GM23338 (cell line): ENCODE measurements around the gene BCR. TPM values are rescaled to one million over a fixed set of nuclear protein-coding genes. Genes with fewer than 3 reads are reported as not detected.

Source experiments
- ATAC-seq: fragments of 200-7000 bp; cut with Tn5 transposase; 3 replicates; pipeline ENCODE4 v1.9.1; 2020
- DNase-seq: peaks from one replicate; pipeline ENCODE4 v3.0.0-alpha.2; 2015; ENCODE audit warnings: low spot score
- H2AFZ ChIP-seq: fragments of 200-600 bp; sonication (generic); 2 replicates; pipeline ENCODE4 v1.8.0; 2016; ENCODE audit warnings: antibody characterized with exemption, mild to moderate bottlenecking, moderate library complexity
- H3F3A ChIP-seq: fragments of 200-600 bp; sonication (generic); replicated peaks from 2 replicates; pipeline ENCODE4 v1.8.0; 2017; ENCODE audit warnings: antibody characterized with exemption, mixed run types, low read depth
- H3K27ac ChIP-seq: fragments of 200-600 bp; sonication (generic); 2 replicates; pipeline ENCODE4 v1.6.1; 2016; ENCODE audit warnings: low read depth
- H3K27me3 ChIP-seq: fragments of 200-600 bp; sonication (generic); 2 replicates; pipeline ENCODE4 v1.8.0; 2016; ENCODE audit warnings: mild to moderate bottlenecking, mixed run types, moderate library complexity; ENCODE audit not compliant: insufficient read depth
- H3K36me3 ChIP-seq: fragments of 200-600 bp; sonication (generic); 2 replicates; pipeline ENCODE4 v1.8.0; 2016; ENCODE audit warnings: mild to moderate bottlenecking; ENCODE audit not compliant: insufficient read depth
- H3K4me1 ChIP-seq: fragments of 200-600 bp; sonication (generic); 2 replicates; pipeline ENCODE4 v1.8.0; 2016; ENCODE audit warnings: mild to moderate bottlenecking, moderate library complexity; ENCODE audit not compliant: insufficient read depth
- H3K4me2 ChIP-seq: fragments of 200-600 bp; sonication (generic); 2 replicates; pipeline ENCODE4 v1.7.1; 2017; ENCODE audit warnings: mixed run types
- H3K4me3 ChIP-seq: fragments of 200-600 bp; sonication (generic); 2 replicates; pipeline ENCODE4 v1.6.1; 2016; ENCODE audit warnings: mixed run types
- H3K79me2 ChIP-seq: fragments of 200-600 bp; sonication (generic); replicated peaks from 2 replicates; pipeline ENCODE4 v1.8.0; 2017; ENCODE audit warnings: mild to moderate bottlenecking; ENCODE audit not compliant: insufficient read depth
- H3K9me2 ChIP-seq: fragments of 200-600 bp; sonication (generic); 2 replicates; pipeline ENCODE4 v1.8.0; 2017; ENCODE audit not compliant: insufficient read depth
- H4K20me1 ChIP-seq: fragments of 200-600 bp; sonication (generic); replicated peaks from 2 replicates; pipeline ENCODE4 v1.8.0; 2017; ENCODE audit warnings: mild to moderate bottlenecking; ENCODE audit not compliant: insufficient read depth
- H3K27ac Mint-ChIP-seq: 2 replicates; pipeline ENCODE4 v1.8.0; 2020; ENCODE audit warnings: inconsistent platforms, mild to moderate bottlenecking, moderate library complexity, mixed read lengths
- H3K27me3 Mint-ChIP-seq: 3 replicates; pipeline ENCODE4 v1.8.0; 2022; ENCODE audit warnings: low read depth, mild to moderate bottlenecking, moderate library complexity, mixed read lengths, inconsistent platforms; ENCODE audit not compliant: insufficient read depth, poor library complexity
- H3K36me3 Mint-ChIP-seq: 3 replicates; pipeline ENCODE4 v1.8.0; 2021; ENCODE audit warnings: low read depth, mild to moderate bottlenecking, inconsistent platforms, moderate library complexity, mixed read lengths
- H3K4me1 Mint-ChIP-seq: 3 replicates; pipeline ENCODE4 v1.8.0; 2020; ENCODE audit warnings: mild to moderate bottlenecking, inconsistent platforms, mixed read lengths
- H3K4me3 Mint-ChIP-seq: 3 replicates; pipeline ENCODE4 v1.8.0; 2021; ENCODE audit warnings: moderate library complexity, mild to moderate bottlenecking, inconsistent platforms, mixed read lengths
- H3K9me3 Mint-ChIP-seq: 3 replicates; pipeline ENCODE4 v1.8.0; 2020; ENCODE audit warnings: moderate library complexity, mild to moderate bottlenecking, inconsistent platforms, mixed read lengths
- CREB1 ChIP-seq: fragments of 250-450 bp; sonication (Bioruptor Pico); IDR thresholded peaks from 2 replicates; pipeline ENCODE4 v1.5.0; 2020; ENCODE audit warnings: low read depth, mild to moderate bottlenecking, moderate library complexity
- EZH2 ChIP-seq: fragments of 200-600 bp; sonication (generic); IDR thresholded peaks from one replicate; pipeline ENCODE4 v1.8.0; 2017; ENCODE audit warnings: antibody characterized with exemption, mild to moderate bottlenecking, low read depth; ENCODE audit not compliant: unreplicated experiment
- EZH2phosphoT487 ChIP-seq: fragments of 200-600 bp; sonication (generic); IDR thresholded peaks from one replicate; pipeline ENCODE4 v1.8.1; 2018; ENCODE audit warnings: antibody characterized with exemption; ENCODE audit not compliant: unreplicated experiment
- JUNB ChIP-seq: IDR thresholded peaks from one replicate; pipeline ENCODE4 v1.6.1; 2016; ENCODE audit warnings: antibody characterized with exemption; ENCODE audit not compliant: unreplicated experiment
- NANOG ChIP-seq: IDR thresholded peaks from 2 replicates; pipeline ENCODE4 v1.6.1; 2016; ENCODE audit warnings: antibody characterized with exemption, borderline replicate concordance
- POLR2AphosphoS5 ChIP-seq: IDR thresholded peaks from 2 replicates; pipeline ENCODE4 v1.6.1; 2016; ENCODE audit warnings: antibody characterized with exemption, low read depth
- ZNF114 ChIP-seq: fragments of 250-450 bp; sonication (Bioruptor Pico); IDR thresholded peaks from 2 replicates; pipeline ENCODE4 v1.5.0; 2020; ENCODE audit warnings: mild to moderate bottlenecking, moderate library complexity
- ZNF331 ChIP-seq: fragments of 250-450 bp; sonication (Bioruptor Pico); IDR thresholded peaks from 2 replicates; pipeline ENCODE4 v1.5.0; 2020; ENCODE audit warnings: low read depth, mild to moderate bottlenecking, moderate library complexity
- polyA plus RNA-seq: library from polyadenylated mRNA; unstranded; fragments of >200 nt; fragmentation: Nextera tagmentation; extraction: Ambion mirVana; gene quantifications from 2 replicates; pipeline ENCODE4 v1.2.1, GENCODE V29; 2016
- total RNA-seq: library from RNA; depleted of rRNA; stranded (reverse); fragments of >200 nt; shearing (Covaris generic); gene quantifications from 2 replicates; pipeline ENCODE4 v1.2.3, GENCODE V29; 2014
- TF ChIP-seq, protein P1 (sequence below): fragments of 250-450 bp; sonication (Bioruptor Pico); IDR thresholded peaks from 2 replicates; pipeline ENCODE4 v1.5.0; 2020; ENCODE audit warnings: mild to moderate bottlenecking, moderate library complexity
- TF ChIP-seq, protein P2 (sequence below), 2 experiments: fragments of 200-600 bp in 1 of 2; sonication (generic) in 1 of 2; conservative IDR thresholded peaks; 2 replicates each; pipeline versions ENCODE4 v1.5.1 to v1.6.1; 2016 to 2017; ENCODE audit warnings: antibody characterized with exemption in 2 of 2, low read depth in 2 of 2, mild to moderate bottlenecking in 2 of 2, moderate library complexity in 1 of 2

Gene BCR
- total and polyA plus RNA-seq, 2 experiments from 2014 or later, result 17.7 to 121 TPM

DNA sequence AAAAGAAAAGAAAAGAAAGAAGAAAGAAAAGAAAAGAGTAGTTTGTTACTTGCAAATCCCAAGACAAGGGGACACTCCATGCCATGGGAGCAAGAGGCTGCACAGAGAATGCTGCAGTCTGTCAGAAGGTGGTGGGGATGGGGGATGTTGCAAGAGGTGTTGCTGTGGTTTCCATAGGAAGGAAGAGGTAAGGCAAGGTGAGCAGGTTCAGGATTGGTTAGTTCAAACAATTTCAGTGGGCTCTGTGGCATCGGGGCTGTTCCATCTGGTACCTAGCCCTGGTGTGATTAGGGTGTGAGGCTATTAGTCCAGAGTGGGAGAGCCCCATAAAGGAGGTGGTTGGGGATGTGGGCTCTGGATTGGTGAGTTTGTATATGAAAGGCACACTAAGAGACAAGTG, 172.7 kb downstream of the BCR start:
- H3K4me1 Mint-ChIP-seq, result no peaks in the 10 kb centered on the region
- Histone ChIP-seq H3K36me3 (no peaks in the 10 kb centered on the region), H3K27ac (no peak overlapping the region), H4K20me1 (no peaks in the 10 kb centered on the region), H2AFZ (no peak overlapping the region), H3K9me2 (no peaks in the 10 kb centered on the region), H3K27me3 (peaks cover 91% of the 10 kb centered on the region), H3F3A (no peaks in the 10 kb centered on the region), H3K4me1 (no peaks in the 10 kb centered on the region), H3K4me3 (no peak overlapping the region), H3K4me2 (no peak overlapping the region), H3K79me2 (no peaks in the 10 kb centered on the region)
- DNase-seq, result no peak
- ATAC-seq, result no peak
- no peak overlapping the region for H3K4me3 Mint-ChIP-seq
- H3K36me3 Mint-ChIP-seq, result no peaks in the 10 kb centered on the region
- TF ChIP-seq NANOG, result no peak
- TF ChIP-seq JUNB, result no peak
- TF ChIP-seq, protein P1, sequence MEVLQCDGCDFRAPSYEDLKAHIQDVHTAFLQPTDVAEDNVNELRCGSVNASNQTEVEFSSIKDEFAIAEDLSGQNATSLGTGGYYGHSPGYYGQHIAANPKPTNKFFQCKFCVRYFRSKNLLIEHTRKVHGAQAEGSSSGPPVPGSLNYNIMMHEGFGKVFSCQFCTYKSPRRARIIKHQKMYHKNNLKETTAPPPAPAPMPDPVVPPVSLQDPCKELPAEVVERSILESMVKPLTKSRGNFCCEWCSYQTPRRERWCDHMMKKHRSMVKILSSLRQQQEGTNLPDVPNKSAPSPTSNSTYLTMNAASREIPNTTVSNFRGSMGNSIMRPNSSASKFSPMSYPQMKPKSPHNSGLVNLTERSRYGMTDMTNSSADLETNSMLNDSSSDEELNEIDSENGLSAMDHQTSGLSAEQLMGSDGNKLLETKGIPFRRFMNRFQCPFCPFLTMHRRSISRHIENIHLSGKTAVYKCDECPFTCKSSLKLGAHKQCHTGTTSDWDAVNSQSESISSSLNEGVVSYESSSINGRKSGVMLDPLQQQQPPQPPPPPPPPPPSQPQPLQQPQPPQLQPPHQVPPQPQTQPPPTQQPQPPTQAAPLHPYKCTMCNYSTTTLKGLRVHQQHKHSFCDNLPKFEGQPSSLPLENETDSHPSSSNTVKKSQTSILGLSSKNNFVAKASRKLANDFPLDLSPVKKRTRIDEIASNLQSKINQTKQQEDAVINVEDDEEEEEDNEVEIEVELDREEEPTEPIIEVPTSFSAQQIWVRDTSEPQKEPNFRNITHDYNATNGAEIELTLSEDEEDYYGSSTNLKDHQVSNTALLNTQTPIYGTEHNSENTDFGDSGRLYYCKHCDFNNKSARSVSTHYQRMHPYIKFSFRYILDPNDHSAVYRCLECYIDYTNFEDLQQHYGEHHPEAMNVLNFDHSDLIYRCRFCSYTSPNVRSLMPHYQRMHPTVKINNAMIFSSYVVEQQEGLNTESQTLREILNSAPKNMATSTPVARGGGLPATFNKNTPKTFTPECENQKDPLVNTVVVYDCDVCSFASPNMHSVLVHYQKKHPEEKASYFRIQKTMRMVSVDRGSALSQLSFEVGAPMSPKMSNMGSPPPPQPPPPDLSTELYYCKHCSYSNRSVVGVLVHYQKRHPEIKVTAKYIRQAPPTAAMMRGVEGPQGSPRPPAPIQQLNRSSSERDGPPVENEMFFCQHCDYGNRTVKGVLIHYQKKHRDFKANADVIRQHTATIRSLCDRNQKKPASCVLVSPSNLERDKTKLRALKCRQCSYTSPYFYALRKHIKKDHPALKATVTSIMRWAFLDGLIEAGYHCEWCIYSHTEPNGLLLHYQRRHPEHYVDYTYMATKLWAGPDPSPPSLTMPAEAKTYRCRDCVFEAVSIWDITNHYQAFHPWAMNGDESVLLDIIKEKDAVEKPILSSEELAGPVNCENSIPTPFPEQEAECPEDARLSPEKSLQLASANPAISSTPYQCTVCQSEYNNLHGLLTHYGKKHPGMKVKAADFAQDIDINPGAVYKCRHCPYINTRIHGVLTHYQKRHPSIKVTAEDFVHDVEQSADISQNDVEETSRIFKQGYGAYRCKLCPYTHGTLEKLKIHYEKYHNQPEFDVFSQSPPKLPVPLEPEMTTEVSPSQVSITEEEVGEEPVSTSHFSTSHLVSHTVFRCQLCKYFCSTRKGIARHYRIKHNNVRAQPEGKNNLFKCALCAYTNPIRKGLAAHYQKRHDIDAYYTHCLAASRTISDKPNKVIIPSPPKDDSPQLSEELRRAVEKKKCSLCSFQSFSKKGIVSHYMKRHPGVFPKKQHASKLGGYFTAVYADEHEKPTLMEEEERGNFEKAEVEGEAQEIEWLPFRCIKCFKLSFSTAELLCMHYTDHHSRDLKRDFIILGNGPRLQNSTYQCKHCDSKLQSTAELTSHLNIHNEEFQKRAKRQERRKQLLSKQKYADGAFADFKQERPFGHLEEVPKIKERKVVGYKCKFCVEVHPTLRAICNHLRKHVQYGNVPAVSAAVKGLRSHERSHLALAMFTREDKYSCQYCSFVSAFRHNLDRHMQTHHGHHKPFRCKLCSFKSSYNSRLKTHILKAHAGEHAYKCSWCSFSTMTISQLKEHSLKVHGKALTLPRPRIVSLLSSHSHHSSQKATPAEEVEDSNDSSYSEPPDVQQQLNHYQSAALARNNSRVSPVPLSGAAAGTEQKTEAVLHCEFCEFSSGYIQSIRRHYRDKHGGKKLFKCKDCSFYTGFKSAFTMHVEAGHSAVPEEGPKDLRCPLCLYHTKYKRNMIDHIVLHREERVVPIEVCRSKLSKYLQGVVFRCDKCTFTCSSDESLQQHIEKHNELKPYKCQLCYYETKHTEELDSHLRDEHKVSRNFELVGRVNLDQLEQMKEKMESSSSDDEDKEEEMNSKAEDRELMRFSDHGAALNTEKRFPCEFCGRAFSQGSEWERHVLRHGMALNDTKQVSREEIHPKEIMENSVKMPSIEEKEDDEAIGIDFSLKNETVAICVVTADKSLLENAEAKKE, result no peak
- TF ChIP-seq EZH2phosphoT487, result no peak
- TF ChIP-seq ZNF114, result no peak
- TF ChIP-seq CREB1 (CRISPR knock-in tag), result no peak
- TF ChIP-seq POLR2AphosphoS5, result no peak
- no peak for TF ChIP-seq EZH2
- H3K9me3 Mint-ChIP-seq, result no peaks in the 10 kb centered on the region
- H3K27ac Mint-ChIP-seq, result no peak overlapping the region
- peaks cover 12% of the 10 kb centered on the region for H3K27me3 Mint-ChIP-seq

DNA sequence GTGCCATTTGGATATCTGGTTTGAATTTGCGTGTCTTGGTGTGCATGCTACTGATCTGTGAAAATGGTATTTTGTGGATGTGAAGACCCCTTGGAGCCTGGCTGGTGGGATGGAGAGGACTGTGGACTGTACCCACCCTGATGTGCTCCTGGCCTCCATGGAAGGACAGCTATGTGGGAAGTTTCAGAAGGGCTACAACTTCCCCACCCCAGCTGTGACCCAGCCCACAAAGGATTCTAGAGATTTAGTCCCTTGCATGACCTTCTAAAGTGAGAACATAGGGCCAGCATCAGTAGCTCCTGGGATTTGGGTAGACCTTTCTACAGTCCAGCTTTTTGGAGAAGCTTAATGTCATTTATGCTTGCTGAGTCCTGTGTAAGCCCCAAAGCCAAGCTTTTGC, 173.4 kb downstream of the BCR start:
- H3K27ac ChIP-seq, result no peak overlapping the region
- Mint-ChIP-seq H3K4me3 (no peak overlapping the region), H3K27me3 (peaks cover 12% of the 10 kb centered on the region), H3K4me1 (no peaks in the 10 kb centered on the region), H3K27ac (no peak overlapping the region), H3K36me3 (no peaks in the 10 kb centered on the region), H3K9me3 (no peaks in the 10 kb centered on the region)
- peaks cover 91% of the 10 kb centered on the region for H3K27me3 ChIP-seq
- no peaks in the 10 kb centered on the region for H3F3A ChIP-seq
- no peaks in the 10 kb centered on the region for H3K9me2 ChIP-seq
- no peaks in the 10 kb centered on the region for H4K20me1 ChIP-seq
- DNase-seq (no peak), ATAC-seq (no peak)
- H2AFZ ChIP-seq, result no peak overlapping the region
- no peaks in the 10 kb centered on the region for H3K4me1 ChIP-seq
- no peak overlapping the region for H3K4me2 ChIP-seq
- no peak overlapping the region for H3K4me3 ChIP-seq
- no peaks in the 10 kb centered on the region for H3K79me2 ChIP-seq
- H3K36me3 ChIP-seq, result no peaks in the 10 kb centered on the region
- no peak for TF ChIP-seq ZNF331 (CRISPR knock-in tag)
- TF ChIP-seq, protein P2, sequence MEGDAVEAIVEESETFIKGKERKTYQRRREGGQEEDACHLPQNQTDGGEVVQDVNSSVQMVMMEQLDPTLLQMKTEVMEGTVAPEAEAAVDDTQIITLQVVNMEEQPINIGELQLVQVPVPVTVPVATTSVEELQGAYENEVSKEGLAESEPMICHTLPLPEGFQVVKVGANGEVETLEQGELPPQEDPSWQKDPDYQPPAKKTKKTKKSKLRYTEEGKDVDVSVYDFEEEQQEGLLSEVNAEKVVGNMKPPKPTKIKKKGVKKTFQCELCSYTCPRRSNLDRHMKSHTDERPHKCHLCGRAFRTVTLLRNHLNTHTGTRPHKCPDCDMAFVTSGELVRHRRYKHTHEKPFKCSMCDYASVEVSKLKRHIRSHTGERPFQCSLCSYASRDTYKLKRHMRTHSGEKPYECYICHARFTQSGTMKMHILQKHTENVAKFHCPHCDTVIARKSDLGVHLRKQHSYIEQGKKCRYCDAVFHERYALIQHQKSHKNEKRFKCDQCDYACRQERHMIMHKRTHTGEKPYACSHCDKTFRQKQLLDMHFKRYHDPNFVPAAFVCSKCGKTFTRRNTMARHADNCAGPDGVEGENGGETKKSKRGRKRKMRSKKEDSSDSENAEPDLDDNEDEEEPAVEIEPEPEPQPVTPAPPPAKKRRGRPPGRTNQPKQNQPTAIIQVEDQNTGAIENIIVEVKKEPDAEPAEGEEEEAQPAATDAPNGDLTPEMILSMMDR (conservative IDR thresholded peaks at IDR 0.05; ENCODE audit: low read depth in 2 of 2), result no peak
